OCI-LY1 (cell line): ENCODE measurements around the gene ZDHHC6.

Source experiments
- CTCF ChIP-seq: fragments of 200-600 bp; sonication (generic), shearing (Covaris generic); IDR thresholded peaks from 2 replicates; pipeline ENCODE4 v1.5.1; 2017; ENCODE audit warnings: mild to moderate bottlenecking, antibody characterized with exemption, low read length, moderate library complexity, mixed read lengths
- EZH2 ChIP-seq: fragments of 200-600 bp; sonication (generic), shearing (Covaris generic); IDR thresholded peaks from 2 replicates; pipeline ENCODE4 v1.8.0; 2017; ENCODE audit warnings: borderline replicate concordance, mixed run types, mild to moderate bottlenecking, antibody characterized with exemption, low read length, moderate library complexity, mixed read lengths

DNA sequence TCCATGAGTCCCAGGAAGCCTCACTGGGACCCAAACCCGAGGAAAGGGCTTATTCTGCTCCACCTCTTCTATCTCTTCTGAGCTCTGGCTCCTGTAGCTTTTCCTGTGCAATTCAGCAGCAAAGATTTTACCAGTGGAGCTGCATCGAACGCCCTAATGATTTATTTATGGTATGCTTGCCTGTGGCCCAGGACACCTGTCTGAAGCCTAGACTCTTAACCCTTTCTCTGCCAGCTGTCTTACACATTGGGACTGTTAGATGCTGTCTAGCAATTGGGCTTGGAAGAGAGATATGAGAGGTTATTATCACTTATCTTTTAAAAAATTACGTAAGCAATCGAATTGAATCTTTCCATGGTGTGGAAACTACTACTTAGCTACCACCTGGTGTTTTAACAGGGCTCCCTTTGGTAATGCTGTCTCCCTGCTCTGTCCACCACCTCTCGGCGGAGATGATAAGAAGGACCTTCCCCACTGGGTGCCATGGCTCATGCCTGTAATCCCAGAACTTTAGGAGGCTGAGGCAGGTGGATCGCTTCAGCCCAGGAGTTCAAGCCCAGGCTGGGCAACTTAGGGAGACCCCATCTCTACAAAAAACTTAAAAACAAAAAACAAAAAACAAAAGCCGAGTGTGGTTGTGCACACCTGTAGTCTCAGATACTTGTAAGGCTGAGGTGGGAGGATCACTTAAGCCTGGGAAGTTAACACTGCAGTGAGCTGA lies 64.0 kb downstream of the ZDHHC6 start:
- TF ChIP-seq EZH2 (no peak), CTCF (no peak)
